WERI-Rb-1 (cell line): ENCODE results near the gene EPAS1.

Experiments used
- DNase-seq: peaks from one replicate; pipeline ENCODE4 v3.0.0-alpha.2; 2020
- H3K27ac ChIP-seq: fragments of 250-450 bp; sonication (Bioruptor Pico); 2 replicates; pipeline ENCODE4 v1.5.1; 2020; ENCODE audit warnings: mild to moderate bottlenecking, moderate library complexity
- H3K27me3 ChIP-seq: fragments of 250-450 bp; sonication (Bioruptor Pico); 2 replicates; pipeline ENCODE4 v1.5.1; 2021; ENCODE audit warnings: mild to moderate bottlenecking, low read depth, moderate library complexity; ENCODE audit not compliant: insufficient read depth, severe bottlenecking
- H3K36me3 ChIP-seq: fragments of 250-450 bp; sonication (Bioruptor Pico); 2 replicates; pipeline ENCODE4 v1.5.1; 2020; ENCODE audit warnings: mild to moderate bottlenecking, moderate library complexity
- H3K4me3 ChIP-seq: 2 replicates; pipeline ENCODE4 v1.5.1; 2011; ENCODE audit warnings: low read depth, mild to moderate bottlenecking, control low read depth, low read length
- H3K9me3 ChIP-seq: fragments of 250-450 bp; sonication (Bioruptor Pico); 2 replicates; pipeline ENCODE4 v1.5.1; 2021; ENCODE audit warnings: mild to moderate bottlenecking, moderate library complexity; ENCODE audit not compliant: severe bottlenecking
- TF ChIP-seq, protein P1 (sequence below): IDR thresholded peaks from 2 replicates; pipeline ENCODE4 v1.5.1; 2011; ENCODE audit warnings: low read depth, mild to moderate bottlenecking, control low read depth, inconsistent platforms, low read length

The EPAS1 gene

DNA sequence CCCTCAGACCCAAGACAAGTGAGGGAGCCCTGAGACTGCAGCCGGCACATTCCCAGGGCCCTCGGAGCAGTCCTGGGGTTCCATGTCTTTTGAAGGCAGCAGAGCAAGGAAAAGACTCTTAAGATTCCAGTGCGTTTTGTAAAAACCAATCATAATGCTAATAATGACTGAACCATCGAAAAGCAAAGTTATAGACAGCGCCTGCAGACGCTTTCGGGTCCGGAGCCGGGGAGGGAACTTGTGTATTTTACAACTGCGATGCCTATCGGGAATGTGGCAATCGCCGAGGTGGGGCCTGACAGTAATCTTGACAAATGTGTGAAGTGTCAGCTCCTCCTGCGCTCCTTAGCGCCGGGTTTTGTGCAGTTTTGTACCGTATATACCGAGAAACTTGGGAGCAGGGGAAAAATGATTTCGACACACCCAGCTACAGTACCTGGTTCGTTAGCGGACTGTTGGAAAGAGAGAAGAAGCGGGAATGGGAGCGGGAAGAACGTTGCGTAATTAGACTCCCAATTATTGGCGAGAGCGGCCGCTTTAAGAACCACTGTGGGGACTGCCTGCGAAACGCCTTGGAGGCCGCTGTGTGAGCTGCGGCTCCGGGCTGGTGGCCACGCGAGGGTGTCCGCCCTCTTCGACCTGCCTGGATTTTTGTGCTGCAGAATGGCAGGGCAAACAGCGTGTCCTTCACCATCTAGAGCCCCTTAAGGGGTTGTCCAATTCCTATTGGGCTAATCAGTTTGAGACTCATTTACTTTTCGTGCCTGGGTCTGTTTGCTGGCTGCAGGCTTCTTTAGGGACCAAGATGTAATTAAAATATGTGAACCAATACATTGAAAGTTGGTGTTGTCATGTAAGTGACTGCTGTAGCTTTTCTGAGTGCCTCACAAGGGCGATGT is 2.4 kb downstream of the EPAS1 start:
- Histone ChIP-seq H3K27ac (no peak overlapping the region), H3K4me3 (peak overlapping the region; percentile 57), H3K9me3 (peaks cover 2% of the 10 kb centered on the region), H3K36me3 (no peaks in the 10 kb centered on the region), H3K27me3 (peaks cover 43% of the 10 kb centered on the region)
- TF ChIP-seq, protein P1, sequence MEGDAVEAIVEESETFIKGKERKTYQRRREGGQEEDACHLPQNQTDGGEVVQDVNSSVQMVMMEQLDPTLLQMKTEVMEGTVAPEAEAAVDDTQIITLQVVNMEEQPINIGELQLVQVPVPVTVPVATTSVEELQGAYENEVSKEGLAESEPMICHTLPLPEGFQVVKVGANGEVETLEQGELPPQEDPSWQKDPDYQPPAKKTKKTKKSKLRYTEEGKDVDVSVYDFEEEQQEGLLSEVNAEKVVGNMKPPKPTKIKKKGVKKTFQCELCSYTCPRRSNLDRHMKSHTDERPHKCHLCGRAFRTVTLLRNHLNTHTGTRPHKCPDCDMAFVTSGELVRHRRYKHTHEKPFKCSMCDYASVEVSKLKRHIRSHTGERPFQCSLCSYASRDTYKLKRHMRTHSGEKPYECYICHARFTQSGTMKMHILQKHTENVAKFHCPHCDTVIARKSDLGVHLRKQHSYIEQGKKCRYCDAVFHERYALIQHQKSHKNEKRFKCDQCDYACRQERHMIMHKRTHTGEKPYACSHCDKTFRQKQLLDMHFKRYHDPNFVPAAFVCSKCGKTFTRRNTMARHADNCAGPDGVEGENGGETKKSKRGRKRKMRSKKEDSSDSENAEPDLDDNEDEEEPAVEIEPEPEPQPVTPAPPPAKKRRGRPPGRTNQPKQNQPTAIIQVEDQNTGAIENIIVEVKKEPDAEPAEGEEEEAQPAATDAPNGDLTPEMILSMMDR, result no peak
- DNase-seq, result peak; percentile 69

DNA sequence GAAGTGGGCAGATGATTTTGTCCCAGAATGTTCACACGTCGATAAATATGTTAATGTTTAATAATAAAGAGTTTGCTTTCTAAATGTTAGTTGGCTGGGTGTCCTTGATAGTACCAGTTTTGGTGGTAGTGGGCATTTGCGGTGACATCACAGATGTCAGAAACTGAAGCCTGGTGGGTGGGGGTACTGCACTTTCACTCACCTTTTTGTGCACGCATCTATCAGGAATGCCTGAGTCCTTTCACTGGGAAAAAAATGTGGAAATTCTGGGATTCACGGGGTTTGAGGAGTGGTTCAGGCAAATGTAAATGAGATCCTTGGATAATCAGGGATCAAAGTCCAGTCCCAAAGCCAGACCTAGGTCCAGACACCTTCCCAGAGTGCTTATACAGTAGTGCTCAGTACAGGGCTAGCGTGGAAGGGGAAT is 3.2 kb downstream of the EPAS1 start:
- TF ChIP-seq, protein P1, result no peak
- Histone ChIP-seq H3K4me3 (no peak overlapping the region), H3K36me3 (no peaks in the 10 kb centered on the region), H3K27ac (no peak overlapping the region), H3K9me3 (peaks cover 2% of the 10 kb centered on the region), H3K27me3 (peaks cover 43% of the 10 kb centered on the region)
- DNase-seq, result no peak

DNA sequence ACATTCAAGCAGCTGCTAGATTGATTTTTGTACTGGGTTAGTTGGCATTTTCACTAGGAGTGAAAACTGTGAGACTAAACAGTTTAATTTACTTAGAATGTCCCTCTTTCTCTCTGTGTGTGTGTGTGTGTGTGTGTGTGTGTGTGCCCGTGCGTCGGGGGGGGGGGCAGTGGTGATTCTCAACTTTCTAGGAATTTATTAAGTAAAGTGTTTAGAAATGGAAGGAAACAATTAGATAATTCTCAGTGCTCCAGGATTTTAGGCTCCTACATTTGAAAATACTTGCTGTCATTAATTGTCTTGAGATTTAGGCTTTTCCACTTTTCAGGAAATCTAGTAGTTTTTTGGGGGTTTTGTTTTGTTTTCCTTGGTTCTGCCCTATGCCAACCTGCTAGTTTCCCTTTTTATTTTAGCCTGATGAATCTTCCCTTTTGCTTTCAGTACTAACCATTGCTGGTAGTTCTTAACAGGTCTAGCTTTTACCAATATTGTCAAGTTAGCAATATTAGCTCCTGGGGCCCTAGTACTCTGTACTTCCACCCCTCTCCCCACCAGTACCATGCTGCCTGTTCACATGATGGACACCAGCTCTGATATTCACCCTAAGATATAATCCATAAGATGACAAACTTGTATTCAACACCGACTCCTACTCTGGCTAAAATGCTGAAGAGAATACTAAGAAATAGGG is 4.9 kb downstream of the EPAS1 start:
- Histone ChIP-seq H3K36me3 (no peaks in the 10 kb centered on the region), H3K27ac (no peak overlapping the region), H3K9me3 (peaks cover 2% of the 10 kb centered on the region), H3K27me3 (peaks cover 40% of the 10 kb centered on the region), H3K4me3 (no peak overlapping the region)
- TF ChIP-seq, protein P1, result no peak
- no peak for DNase-seq

DNA sequence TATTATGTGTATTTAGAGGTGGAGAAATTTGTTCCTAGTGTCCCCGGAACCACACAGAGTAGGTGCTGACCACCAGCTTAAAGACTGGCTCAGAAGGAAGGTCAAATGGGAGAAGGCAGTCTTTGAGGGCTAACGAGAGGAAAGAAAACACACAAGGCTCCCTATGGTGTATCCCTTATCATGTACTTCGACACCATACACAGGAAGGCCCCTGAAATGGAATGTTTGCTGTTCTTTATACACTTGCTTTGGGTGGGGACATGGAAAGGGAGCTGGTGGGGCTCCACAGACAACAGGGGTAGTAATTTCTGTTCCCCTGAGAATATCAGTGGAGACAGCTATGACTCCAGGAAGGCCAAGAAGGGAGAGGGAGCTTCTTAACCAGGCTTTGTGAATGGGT is 6.0 kb downstream of the EPAS1 start:
- H3K4me3 ChIP-seq, result no peak overlapping the region

DNA sequence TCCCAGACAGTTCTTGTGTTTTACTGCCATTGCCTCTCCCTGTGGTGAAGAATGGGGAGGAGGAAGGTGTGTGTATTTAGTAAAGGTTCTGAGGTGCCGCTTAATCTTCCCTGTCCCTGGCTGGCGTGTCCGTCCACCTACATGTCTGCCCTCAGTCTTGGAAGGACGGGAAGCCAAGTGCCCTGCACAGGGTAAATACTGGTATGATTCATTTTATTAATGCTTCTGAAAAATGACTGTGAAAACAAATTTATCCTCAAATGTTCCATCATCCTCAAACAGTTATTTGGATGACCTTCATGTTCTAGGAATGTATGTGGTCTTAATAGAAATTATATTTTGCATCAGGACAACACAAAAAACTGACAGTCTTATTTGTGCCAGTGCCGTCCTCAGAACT is 6.6 kb downstream of the EPAS1 start:
- H3K4me3 ChIP-seq, result no peak overlapping the region
- H3K36me3 ChIP-seq, result no peaks in the 10 kb centered on the region
- H3K27ac ChIP-seq, result no peak overlapping the region
- DNase-seq, result no peak
- no peaks in the 10 kb centered on the region for H3K9me3 ChIP-seq
- TF ChIP-seq, protein P1, result no peak
- H3K27me3 ChIP-seq, result peaks cover 27% of the 10 kb centered on the region

More for the DNA sequence above, 6.0 kb downstream of the EPAS1 start:
- H3K36me3 ChIP-seq, result no peaks in the 10 kb centered on the region
- H3K27ac ChIP-seq, result no peak overlapping the region
- no peak for DNase-seq
- TF ChIP-seq, protein P1, result no peak
- peaks cover 33% of the 10 kb centered on the region for H3K27me3 ChIP-seq
- peaks cover 2% of the 10 kb centered on the region for H3K9me3 ChIP-seq
